A172 (cell line): ENCODE data around the gene PLEKHJ1. TPM values are rescaled to one million over a fixed set of nuclear protein-coding genes. Genes with fewer than 3 reads are reported as not detected.
A peak's percentile ranks its signal among the peaks of the same experiment; 100 is the strongest.

Experiments
- DNase-seq: peaks from one replicate; pipeline ENCODE4 v3.0.0-alpha.2; 2015; ENCODE audit warnings: low spot score
- total RNA-seq: library from RNA; depleted of rRNA; stranded (reverse); fragments of >200 nt; shearing (Covaris generic); gene quantifications from 2 replicates; pipeline ENCODE4 v1.2.3, GENCODE V29; 2014

PLEKHJ1 gene
- total RNA-seq, 1 experiment from 2014 or later = 177 TPM

GRCh38 chr19:2270157-2270422, 34.0 kb upstream of the PLEKHJ1 start:
- no peak for DNase-seq

- peak; percentile 92 for DNase-seq
These were observed 33.4 kb upstream of the PLEKHJ1 start for GRCh38 chr19:2269244-2270156.

GRCh38 chr19:2268861-2269243, 32.7 kb upstream of the PLEKHJ1 start:
- no peak for DNase-seq

- no peak for DNase-seq
These were observed 32.3 kb upstream of the PLEKHJ1 start for GRCh38 chr19:2268480-2268830.

GRCh38 chr19:2266183-2266993, 30.3 kb upstream of the PLEKHJ1 start:
- DNase-seq = no peak

GRCh38 chr19:2261438-2262172, 25.5 kb upstream of the PLEKHJ1 start:
- no peak for DNase-seq

GRCh38 chr19:2260341-2260805, 24.2 kb upstream of the PLEKHJ1 start:
- peak; percentile 70 for DNase-seq

- DNase-seq = no peak
These were observed 23.2 kb upstream of the PLEKHJ1 start for GRCh38 chr19:2259336-2259735.

GRCh38 chr19:2255982-2256685, 20.0 kb upstream of the PLEKHJ1 start, which contains the start of gene JSRP1:
Gene JSRP1 (minus strand): TSS chr19:2256417. CDS start chr19:2255314, 1,103 bp downstream.
- no peak for DNase-seq

- no peak for DNase-seq
These were observed 19.1 kb upstream of the PLEKHJ1 start for GRCh38 chr19:2255112-2255845.

- DNase-seq = no peak
These were observed 18.1 kb upstream of the PLEKHJ1 start for GRCh38 chr19:2254064-2254872.

GRCh38 chr19:2253106-2254063, 17.3 kb upstream of the PLEKHJ1 start:
- DNase-seq = no peak

- no peak for DNase-seq
These were observed 16.6 kb upstream of the PLEKHJ1 start for GRCh38 chr19:2252797-2253105.

- DNase-seq = no peak
These were observed 16.1 kb upstream of the PLEKHJ1 start for GRCh38 chr19:2252055-2252796.

- no peak for DNase-seq
These were observed 15.3 kb upstream of the PLEKHJ1 start for GRCh38 chr19:2251106-2252054.

GRCh38 chr19:2250766-2251105, 14.6 kb upstream of the PLEKHJ1 start:
- no peak for DNase-seq
